GM19025 (cell line): ENCODE data around the gene CLEC17A.
"Not testable (repeated sequence)": the region's sequence is repeated elsewhere in the genome, so short reads cannot be mapped to it uniquely, and the experiment has no call there.

Experiments
- ATAC-seq: cut with Tn5 transposase; IDR thresholded peaks from one replicate; pipeline ENCODE4 v1.9.1; 2021; ENCODE audit warnings: mild to moderate bottlenecking, low read depth, moderate library complexity; ENCODE audit not compliant: unreplicated experiment

CLEC17A gene

DNA sequence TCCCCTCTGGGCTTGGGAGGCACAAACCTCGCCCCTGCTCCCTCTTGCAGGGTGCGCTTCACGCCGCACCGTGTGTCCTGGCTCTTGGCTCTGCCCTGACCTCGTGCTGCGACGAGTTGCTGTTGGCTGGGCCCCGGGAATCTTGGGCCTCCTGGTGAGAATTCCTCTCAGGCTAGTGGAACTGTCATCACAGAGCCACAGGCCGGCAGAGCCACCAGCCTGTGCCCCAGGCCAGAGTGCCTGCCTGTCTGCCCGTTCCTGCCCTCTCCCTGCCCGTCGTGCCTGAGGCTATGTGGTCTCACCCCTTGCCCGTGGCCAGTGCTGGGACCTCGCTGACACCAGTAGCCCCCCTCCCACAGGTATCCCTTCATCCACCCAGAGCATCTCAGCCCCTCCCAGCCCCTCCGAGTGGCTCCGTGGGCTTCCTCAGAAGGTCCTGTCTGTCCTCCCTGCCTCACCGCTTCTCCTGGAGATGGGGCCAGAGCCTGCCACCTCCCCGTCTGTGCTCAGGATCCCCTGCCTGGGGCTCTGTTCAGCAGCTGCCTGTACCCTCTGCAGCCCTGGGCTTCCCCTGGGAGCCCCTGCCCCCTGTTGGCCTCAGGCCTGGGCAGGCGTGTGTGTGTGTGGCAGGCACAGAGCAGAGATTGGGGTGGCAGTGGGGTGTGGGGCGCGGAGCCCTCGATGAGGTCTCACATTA is 24.4 kb upstream of the CLEC17A start:
- no peak for ATAC-seq

DNA sequence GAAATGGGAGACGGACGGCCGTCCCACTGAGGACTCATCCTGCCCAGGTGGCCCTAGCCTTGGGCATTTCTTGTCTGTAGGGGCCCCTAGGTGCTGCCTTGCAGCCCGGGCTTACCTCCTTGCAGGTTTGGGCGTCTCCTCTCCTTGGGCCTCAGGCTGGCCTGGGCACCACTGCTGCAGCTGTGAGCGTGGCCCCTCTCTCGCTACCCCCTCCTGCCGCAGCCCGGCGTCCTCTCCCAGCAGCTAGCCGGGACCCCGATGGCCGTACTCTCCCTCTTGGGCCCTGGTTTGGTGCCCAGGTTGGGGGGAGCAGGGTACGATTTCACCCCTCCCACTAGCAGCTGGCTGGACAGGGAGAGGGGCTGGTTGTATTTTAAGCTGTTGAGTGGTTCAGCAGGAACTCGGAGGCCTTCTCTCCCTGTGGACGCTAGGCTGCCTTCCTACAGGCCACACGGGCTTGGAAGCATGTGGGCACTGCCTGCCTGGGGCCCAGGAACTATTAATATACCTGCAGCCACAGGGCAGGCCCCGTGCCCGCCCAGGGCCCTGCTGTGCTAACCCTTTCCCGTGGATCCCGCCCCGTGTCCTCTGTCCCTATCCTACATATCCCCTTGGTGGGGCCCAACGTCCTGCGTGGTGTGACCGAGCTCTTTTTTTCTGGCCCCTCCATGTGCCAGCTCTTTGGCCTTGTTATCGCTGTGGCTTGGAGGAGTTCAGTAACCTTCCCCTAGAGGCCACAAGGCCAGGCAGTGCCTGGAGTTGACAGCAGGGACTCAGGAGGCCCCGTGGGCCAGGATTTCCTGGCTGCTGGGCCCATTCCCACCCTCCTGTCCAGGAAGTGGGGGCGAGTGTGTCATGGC is 22.7 kb upstream of the CLEC17A start:
- no peak for ATAC-seq

DNA sequence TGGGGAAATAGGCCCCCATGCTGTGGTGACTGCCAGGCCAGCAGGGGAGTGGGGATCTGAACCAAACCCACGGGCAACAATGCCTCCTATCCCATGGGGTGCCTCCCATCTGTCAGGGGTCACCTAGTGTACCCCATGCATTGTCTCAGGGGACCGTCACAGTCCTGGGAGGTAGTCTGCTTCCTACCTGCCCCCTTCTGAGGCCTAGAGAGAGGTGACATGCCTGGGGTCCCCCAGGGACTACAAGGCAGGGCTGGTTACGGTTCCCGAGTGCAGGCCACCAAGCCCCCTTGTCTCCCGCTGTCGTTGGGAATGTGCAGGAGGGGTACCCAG is 22.1 kb upstream of the CLEC17A start:
- no peak for ATAC-seq

DNA sequence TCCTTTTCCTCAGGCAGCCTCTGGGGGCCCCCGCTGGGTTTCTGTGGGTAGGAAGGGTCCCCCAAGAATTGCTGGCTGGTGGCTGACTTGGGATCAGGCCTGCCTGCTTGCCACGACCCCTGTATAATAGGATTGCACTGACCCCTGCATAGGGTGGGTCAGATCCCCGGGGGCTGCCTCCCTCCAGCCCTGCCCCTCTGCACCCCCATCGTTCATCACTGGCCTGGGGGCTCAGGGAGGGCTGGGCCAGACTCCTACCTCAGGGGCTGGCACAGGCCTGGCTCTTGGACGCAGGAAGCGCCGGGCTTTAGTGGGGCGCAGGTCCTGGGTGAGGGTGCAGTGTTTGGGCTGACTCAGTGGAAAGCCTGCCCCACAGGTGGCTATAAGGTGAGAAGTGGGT is 21.6 kb upstream of the CLEC17A start:
- no peak for ATAC-seq

DNA sequence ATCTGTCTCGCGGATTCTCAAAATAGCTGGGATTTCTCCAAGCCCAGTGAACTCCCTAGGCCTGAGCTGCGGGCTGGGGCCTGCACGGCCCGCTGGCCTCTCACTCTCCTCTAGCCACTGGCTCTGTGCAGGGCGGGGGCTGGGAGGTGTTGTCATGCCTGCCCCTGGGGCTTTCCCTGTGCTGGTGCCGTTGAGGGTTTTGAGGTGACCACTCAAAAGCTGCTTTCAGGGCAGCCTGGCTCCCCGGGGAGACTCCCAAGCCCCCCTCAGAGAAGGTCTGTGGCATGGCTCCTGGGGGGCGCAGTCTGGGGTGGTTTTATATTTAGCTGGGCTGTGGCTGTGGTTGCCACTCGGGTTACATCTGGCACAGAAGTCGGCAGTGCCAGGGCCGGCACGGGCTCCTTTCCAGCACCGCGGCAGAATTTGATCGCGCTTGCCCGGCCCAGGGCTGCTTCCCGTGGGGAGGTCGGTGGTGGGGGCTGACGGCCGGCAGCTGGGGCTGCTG is 21.0 kb upstream of the CLEC17A start:
- no peak for ATAC-seq

DNA sequence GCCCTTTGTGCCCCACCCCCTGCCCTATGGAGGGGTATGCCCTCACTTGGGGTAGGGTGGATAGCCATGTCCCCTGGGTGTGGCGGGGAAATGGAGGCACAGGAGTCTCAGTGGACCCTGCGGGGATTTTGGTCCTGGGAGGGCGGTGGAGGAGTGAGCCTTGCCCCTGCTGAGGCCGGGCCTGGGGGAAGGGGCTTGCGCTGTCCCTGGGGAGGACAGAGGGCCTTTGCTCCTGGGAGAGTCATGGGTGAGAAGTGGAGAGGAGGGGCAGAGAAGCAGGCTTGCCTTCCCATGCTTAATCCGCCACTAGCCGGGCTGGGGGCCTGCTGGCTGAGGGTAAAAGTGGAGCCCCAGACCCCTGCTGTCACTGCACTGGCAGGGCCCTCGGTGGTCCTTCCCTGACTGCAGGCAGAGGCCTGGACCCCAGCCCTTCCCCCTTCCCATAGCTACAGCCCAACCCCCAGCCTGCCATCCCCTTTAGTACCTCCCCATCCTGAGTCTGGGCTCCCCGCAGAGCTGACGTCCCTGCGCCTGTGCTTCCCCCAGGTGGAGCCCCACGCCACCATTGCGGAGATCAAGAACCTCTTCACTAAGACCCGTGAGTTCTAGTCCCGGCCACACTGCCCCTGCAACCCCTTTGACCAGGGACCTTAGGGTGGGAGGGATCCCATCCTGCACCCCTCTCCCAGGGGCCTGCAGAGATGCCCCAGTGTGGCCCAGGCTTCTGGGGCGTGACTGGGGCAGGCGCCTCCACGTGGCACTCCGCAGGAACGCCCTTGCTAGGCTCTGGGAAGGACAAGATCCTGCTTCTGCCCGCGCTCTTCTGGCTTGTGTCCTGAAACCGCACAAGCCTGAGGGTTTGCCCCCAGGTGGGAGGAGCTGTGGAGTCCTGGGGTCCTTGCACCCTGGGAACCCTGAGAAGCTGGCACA is 20.0 kb upstream of the CLEC17A start:
- no peak for ATAC-seq

DNA sequence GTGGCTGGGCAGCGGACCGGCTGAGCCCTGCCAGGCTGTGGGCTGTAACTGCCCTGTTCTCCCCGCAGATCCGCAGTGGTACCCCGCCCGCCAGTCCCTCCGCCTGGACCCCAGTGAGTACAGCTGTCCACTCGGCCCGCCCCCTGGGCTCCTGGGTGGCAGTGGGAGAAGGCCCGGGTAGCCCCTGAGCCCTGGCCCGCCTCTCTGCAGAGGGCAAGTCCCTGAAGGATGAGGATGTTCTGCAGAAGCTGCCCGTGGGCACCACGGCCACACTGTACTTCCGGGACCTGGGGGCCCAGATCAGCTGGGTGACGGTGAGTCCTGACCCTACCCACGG is 19.3 kb upstream of the CLEC17A start:
- no peak for ATAC-seq

DNA sequence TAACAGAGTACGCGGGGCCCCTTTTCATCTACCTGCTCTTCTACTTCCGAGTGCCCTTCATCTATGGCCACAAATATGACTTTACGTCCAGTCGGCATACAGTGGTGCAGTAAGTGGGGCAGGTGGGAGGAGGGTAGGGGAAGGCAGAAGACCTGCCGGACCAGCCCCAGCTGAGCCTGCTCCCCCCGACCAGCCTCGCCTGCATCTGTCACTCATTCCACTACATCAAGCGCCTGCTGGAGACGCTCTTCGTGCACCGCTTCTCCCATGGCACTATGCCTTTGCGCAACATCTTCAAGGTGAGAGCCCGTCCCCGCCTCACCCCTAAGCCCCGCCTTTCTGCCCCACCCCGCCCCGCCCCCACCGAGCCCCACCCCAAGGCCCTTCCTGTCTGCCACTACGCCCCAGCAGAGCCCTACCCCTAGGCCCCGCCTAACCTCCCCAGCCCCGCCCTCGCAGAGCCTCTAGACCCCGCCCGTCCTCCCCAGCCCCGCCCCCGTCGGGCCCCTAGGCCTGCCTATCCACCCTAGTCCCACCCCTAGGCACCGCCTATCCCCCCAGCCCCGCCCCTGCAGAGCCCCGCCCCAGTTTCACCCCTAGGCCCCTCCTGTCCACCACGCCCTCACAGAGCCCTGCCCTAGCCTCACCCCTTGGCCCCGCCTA is 18.8 kb upstream of the CLEC17A start:
- no peak for ATAC-seq

DNA sequence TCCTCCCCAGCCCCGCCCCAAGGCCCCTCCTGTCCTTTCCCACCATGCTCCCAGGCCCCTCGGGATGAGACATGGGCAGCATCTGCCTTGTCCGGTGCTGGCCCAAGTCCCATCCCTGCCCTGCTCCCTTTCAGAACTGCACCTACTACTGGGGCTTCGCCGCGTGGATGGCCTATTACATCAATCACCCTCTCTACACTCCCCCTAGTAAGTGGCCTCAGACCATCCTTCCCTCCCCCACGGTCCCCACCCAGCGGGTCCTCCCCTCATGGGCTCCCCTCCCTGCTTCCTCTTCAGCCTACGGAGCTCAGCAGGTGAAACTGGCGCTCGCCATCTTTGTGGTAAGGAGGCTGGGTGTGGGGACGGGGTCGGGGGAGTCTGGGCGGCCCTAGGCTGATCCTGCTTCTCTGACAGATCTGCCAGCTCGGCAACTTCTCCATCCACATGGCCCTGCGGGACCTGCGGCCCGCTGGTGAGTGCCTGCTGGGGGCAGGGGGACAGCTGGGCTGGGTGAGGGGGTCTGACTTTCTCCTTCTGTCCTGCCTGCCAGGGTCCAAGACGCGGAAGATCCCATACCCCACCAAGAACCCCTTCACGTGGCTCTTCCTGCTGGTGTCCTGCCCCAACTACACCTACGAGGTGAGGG is 18.1 kb upstream of the CLEC17A start:
- not testable (repeated sequence) for ATAC-seq

DNA sequence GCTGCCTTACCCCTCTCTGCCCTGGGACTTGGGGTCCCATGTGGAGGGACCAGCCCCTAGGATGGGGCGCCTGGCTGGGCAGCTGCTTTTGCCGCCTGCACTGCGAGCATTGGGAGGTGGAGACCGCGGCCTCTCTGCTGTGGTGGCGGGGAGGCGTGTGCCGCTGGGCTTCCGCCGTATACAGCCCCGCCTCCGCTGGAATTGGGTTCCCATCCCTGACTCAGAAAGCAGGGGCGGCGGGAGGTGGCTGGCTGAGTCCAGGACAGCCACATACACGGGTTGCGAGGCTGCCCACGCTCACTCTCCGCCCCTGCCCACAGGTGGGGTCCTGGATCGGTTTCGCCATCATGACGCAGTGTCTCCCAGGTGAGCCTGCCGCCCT is 17.6 kb upstream of the CLEC17A start:
- ATAC-seq, result no peak

DNA sequence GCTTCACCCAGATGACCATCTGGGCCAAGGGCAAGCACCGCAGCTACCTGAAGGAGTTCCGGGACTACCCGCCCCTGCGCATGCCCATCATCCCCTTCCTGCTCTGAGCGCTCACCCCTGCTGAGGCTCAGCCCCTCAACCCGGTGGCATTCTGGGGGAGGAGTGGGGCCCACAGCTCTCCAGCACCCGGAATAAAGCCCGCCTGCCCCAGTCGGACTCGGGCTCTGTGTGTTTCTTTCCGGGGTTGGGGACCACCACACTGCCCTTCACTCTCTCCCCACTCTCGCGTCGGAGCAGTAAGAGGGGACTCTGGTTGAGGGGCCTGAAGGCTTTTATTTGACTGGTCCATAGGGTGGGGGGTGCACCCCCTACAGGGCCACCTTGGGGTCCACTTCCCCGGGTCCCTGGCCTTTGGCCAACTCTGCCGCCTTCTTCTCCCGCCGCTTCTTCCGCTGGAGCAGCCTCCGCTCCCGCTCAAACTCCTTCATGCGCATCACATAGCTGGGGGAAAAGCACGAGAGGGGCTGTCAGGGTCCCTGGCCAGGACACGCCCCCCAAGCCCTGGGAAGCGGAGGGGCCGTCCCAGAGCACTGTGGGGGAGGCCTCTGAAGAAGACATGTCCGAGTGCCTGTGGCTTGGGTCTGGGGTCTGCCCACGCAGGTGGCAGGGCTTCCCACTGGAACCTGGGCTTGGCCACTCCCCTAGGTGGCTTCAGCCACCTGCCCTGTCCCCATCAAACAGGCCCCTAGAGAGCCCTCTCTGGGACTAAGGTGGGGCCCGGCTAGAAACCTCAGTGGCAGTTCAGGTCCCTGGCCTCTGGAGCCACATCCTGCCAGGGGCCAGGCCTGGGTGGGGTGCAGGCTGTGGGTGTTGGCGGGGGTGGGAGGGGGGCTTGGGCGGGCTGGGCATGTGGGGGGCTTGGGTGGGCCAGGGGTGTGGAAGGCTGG is 16.8 kb upstream of the CLEC17A start:
- no peak for ATAC-seq

DNA sequence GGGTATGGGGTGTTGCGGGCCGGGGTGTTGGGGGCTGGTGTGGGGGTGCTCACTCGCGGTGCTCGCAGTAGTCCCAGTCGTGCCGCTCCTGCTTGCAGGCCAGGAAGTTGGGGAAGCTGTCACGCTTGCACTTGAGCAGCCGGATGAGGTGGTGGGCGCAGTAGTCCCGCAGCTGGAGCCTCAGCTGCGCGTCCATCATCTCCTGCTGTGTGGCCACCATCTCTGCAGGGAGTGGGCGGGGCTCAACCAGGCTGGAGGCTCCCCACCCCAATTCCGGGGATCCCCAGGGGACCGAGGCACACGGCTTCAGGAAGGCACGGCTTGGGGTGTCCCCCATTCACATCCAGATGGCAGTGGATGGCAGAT is 16.2 kb upstream of the CLEC17A start:
- no peak for ATAC-seq

DNA sequence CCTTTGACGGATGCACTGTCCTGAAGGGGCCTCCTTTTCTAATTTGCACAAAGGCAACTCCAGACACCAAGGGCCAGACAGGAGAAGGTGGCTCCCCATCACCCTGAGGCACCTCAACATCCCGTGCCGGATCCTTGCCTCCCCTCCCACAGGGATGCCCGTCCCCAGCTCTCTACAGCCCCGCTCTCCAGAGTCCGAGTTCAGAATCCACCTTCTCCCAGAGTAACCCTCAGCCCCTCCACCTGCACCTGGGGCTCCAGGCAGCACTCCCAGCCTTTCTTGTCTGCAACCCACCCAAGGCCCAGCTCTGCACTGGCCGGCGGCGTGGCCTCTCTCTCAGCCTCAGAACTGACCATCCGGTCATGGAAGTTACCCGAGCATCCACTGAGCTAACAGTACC is 15.8 kb upstream of the CLEC17A start:
- ATAC-seq, result no peak

DNA sequence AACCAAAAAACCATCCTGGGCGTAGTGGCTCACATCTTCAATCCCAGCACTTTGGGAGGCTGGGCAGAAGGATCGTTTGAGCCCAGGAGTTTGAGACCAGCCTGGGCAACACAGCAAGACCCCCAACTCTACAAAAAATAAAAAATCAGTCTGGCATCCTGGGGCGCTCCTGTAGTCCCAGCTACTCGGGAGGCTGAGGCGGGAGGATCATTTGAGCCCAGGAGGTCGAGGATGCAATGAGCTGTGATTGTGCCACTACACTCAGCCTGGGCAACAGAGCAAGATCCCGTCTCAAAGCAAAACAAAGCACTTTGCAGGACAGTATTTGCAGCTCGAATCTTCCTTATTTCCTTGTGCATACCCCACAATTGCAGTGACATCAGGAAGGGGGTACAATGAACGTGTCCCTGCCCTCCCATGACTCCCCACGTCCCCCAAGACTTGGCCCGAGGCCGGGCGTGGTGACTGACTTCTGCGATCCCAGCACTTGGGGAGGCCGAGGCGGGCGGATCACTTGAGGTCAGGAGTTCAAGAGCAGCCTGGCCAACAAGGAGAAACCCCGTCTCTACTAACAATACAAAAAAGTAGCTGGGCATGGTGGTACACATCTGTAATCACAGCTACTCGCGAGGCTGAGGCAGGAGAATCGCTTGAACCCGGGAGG is 11.9 kb upstream of the CLEC17A start:
- no peak for ATAC-seq

DNA sequence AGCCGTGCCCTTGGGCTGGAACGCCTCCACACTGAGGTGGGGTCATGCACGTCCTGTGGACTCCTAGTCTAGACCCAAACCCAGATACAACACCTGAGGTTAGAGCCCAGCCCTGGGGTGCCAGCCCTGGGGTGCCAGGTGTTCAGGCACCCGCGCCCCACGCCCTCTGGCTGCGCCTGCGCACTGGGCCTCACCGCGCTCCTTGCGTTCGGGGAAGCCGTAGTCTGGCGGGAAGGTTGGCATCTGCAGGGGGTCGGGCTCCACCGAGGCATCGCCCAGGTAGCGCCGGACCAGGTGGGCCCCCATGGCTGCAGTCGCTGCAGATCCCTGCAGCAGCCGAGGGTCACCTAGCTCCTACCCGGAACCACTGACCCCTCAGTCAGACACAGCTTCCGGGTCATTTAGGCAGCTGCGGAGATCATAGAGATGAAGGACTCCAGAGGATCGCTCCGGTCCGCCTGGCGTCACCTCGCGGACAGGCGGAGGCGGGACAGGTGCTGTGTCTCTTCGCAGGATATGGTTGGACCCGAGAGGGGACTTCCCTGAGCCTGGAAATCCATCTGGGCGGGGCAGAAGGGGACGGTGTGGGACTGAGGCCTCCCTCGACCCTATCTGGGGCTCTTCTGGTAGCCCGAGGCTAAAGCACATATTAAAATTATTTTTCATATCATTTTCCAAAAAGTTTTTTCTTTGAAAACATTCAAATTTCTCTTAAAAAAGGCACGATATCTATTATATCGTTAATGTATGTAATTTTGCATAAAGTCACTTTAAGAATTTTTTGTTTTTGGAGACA is 11.0 kb upstream of the CLEC17A start, which contains the start of gene NDUFB7:
Gene NDUFB7 (minus strand): TSS at position 372 of the 796 bp plus-strand sequence. CDS start 66 bp downstream, at position 306.
- ATAC-seq, result peak; percentile 86

DNA sequence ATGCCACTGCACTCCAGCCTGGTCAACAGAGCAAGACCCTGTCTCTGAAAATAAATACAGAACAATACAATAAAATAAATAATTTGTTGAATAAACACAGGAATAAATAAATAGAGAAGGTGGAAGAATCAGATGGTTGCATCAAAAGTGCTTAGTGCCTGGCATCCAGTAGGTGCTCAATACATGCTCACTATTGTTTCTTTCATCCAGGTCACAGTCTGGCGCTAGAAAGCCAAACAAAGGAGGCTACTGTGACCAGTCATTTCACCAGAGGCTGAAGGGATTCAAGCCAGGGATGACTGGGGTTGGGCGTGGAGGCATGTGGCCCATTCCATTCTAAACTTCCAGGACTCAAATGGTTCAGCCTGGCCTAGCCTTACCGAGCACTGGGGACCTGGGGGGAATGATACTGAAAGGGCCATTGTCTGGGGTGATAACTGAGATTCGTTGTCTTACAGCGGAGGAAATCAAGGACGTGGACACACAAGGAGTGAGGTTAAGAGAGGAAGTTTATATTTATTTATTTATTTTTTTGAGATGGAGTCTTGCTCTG is 7.4 kb upstream of the CLEC17A start:
- ATAC-seq, result no peak

DNA sequence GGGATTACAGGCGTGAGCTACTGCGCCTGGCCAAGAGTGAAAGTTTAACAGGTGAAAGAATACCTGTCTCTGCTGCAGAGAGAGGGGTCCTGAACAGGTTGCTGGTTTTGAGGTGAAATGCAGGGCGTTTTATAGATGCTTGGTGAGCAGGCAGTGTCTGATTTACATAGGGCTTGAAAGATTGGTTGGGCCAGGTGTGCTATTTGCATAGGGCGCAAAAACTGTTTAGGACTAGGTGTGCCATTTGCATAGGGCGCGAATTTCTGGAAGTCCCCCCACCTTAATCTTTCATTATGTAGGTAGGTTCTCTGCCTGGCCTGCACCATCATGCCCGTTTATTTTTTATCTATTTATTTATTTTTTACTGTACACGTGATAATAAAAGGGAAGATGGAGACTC is 6.5 kb upstream of the CLEC17A start:
- no peak for ATAC-seq
